Prostate gland (tissue), 2 donors: ENCODE data around the gene ATP6V1A. TPM values are rescaled to one million over a fixed set of nuclear protein-coding genes. Genes with fewer than 3 reads are reported as not detected.

Experiments
- DNase-seq: peaks from one replicate; pipeline ENCODE4 v3.0.0-alpha.2; 2019; ENCODE audit warnings: low spot score
- H3K27ac ChIP-seq, 2 donors: fragments of 200-600 bp; sonication (generic); 2 replicates each; pipeline ENCODE4 v1.5.1; 2017 to 2019
- H3K27me3 ChIP-seq: fragments of 200-600 bp; sonication (generic); replicated peaks from 2 replicates; pipeline ENCODE4 v1.5.1; 2019; ENCODE audit not compliant: insufficient read depth
- H3K36me3 ChIP-seq, 2 donors: fragments of 200-600 bp; sonication (generic); 1 replicate in 1 of 2; 2 replicates in 1 of 2; pipeline versions ENCODE4 v1.5.1 to v1.8.1; 2017 to 2019
- H3K4me1 ChIP-seq: fragments of 200-600 bp; sonication (generic); replicated peaks from 2 replicates; pipeline ENCODE4 v1.5.1; 2019
- H3K4me3 ChIP-seq, 2 donors: fragments of 200-600 bp; sonication (generic); 2 replicates each; pipeline ENCODE4 v1.5.1; 2017 to 2019
- H3K9me3 ChIP-seq: fragments of 200-600 bp; sonication (generic); 2 replicates; pipeline ENCODE4 v1.5.1; 2017
- CTCF ChIP-seq, 4 experiments: fragments of 200-600 bp in 2 of 4; fragments of 450-650 bp in 2 of 4; sonication (generic) in 2 of 4; IDR thresholded peaks; 1 replicate in 3 of 4; 2 replicates in 1 of 4; pipeline ENCODE4 v1.5.1; 2016 to 2019; ENCODE audit warnings: antibody characterized with exemption in 4 of 4, mild to moderate bottlenecking in 2 of 4, moderate library complexity in 2 of 4
- POLR2A ChIP-seq: fragments of 450-650 bp; IDR thresholded peaks from one replicate; pipeline ENCODE4 v1.6.1; 2016; ENCODE audit warnings: antibody characterized with exemption, mild to moderate bottlenecking
- POLR2AphosphoS5 ChIP-seq: sonication (generic); formaldehyde crosslinking; IDR thresholded peaks from one replicate; pipeline ENCODE4 v1.6.1; 2017; ENCODE audit warnings: antibody characterized with exemption
- WGBS: methylation state at CpG from one replicate; pipeline ENCODE4 v1.1.5; 2018; 5-methylcytosine and 5-hydroxymethylcytosine counted together
- intact Hi-C: fragments of 100-400 bp; cut with DNase I; formaldehyde crosslinking; loops from one replicate; pipeline ENCODE4 v1.14.2; 2022
- total RNA-seq, 2 donors: library from RNA; depleted of rRNA; stranded (reverse); fragments of >200 nt; gene quantifications; one replicate each; pipeline ENCODE4 v1.1.0, GENCODE V29; 2016

ATP6V1A gene
- total RNA-seq, 2 donors from 2014 or later: 43.4 to 60.4 TPM

GRCh38 chr3:113825090-113825489, 78.3 kb downstream of the ATP6V1A start:
- no peaks in the 10 kb centered on the region for H3K27me3 ChIP-seq
- no peak overlapping the region for H3K4me3 ChIP-seq
- H3K4me1 ChIP-seq: no peaks in the 10 kb centered on the region
- DNase-seq: no peak
- no peaks in the 10 kb centered on the region for H3K9me3 ChIP-seq
- intact Hi-C loops: no loop called here
- 70% methylated on average over 2 of the region's 2 CpGs for WGBS
- no peak overlapping the region for H3K27ac ChIP-seq
- no peaks in the 10 kb centered on the region for H3K36me3 ChIP-seq
- no peak for TF ChIP-seq POLR2A
- TF ChIP-seq CTCF (IDR thresholded peaks at IDR 0.05): no peak
- TF ChIP-seq POLR2AphosphoS5: no peak

- DNase-seq: no peak
- Histone ChIP-seq H3K4me1 (no peaks in the 10 kb centered on the region), H3K27me3 (no peaks in the 10 kb centered on the region), H3K27ac (no peak overlapping the region), H3K4me3 (no peak overlapping the region), H3K36me3 (no peaks in the 10 kb centered on the region), H3K9me3 (no peaks in the 10 kb centered on the region)
- intact Hi-C loops: no loop called here
- TF ChIP-seq POLR2AphosphoS5: no peak
- TF ChIP-seq CTCF (IDR thresholded peaks at IDR 0.05): no peak
- 94% methylated on average over 1 of the region's 1 CpG for WGBS
These were observed 81.8 kb downstream of the ATP6V1A start for GRCh38 chr3:113828600-113828999.

- H3K27me3 ChIP-seq: no peaks in the 10 kb centered on the region
- intact Hi-C loops: loop anchor here (10.0 kb wide), 1 partner anchor 95 kb away; no protein-coding TSS in a partner anchor
- TF ChIP-seq CTCF (IDR thresholded peaks at IDR 0.05) (no peak), POLR2A (no peak), POLR2AphosphoS5 (no peak)
- H3K4me1 ChIP-seq: no peaks in the 10 kb centered on the region
- 68% methylated on average over 10 of the region's 10 CpGs for WGBS
- H3K27ac ChIP-seq: no peak overlapping the region
- H3K36me3 ChIP-seq: no peaks in the 10 kb centered on the region
- H3K4me3 ChIP-seq: no peak overlapping the region
- H3K9me3 ChIP-seq: no peaks in the 10 kb centered on the region
- no peak for DNase-seq
These were observed 82.9 kb downstream of the ATP6V1A start for GRCh38 chr3:113829576-113830354.

GRCh38 chr3:113831103-113831355, 84.2 kb downstream of the ATP6V1A start:
- Histone ChIP-seq H3K27ac (no peak overlapping the region), H3K4me1 (no peaks in the 10 kb centered on the region), H3K36me3 (no peaks in the 10 kb centered on the region), H3K4me3 (no peak overlapping the region), H3K27me3 (no peaks in the 10 kb centered on the region), H3K9me3 (no peaks in the 10 kb centered on the region)
- TF ChIP-seq POLR2AphosphoS5: no peak
- TF ChIP-seq POLR2A: no peak
- no peak for TF ChIP-seq CTCF (IDR thresholded peaks at IDR 0.05)
- intact Hi-C loops: loop anchor here (10.0 kb wide), 1 partner anchor 96 kb away; no protein-coding TSS in a partner anchor
- 0% methylated on average over 1 of the region's 1 CpG for WGBS
- DNase-seq: no peak

- Histone ChIP-seq H3K4me1 (no peaks in the 10 kb centered on the region), H3K9me3 (no peaks in the 10 kb centered on the region), H3K4me3 (no peak overlapping the region), H3K27me3 (no peaks in the 10 kb centered on the region), H3K36me3 (no peaks in the 10 kb centered on the region), H3K27ac (no peak overlapping the region)
- 79% methylated on average over 5 of the region's 5 CpGs for WGBS
- intact Hi-C loops: loop anchor here (10.0 kb wide), 1 partner anchor 98 kb away; no protein-coding TSS in a partner anchor
- no peak for TF ChIP-seq POLR2A
- no peak for TF ChIP-seq CTCF (IDR thresholded peaks at IDR 0.05)
- no peak for TF ChIP-seq POLR2AphosphoS5
- no peak for DNase-seq
These were observed 85.8 kb downstream of the ATP6V1A start for GRCh38 chr3:113832477-113833164.
